Mononuclear cell (primary cell): ENCODE measurements around the gene KL. TPM values are rescaled to one million over a fixed set of nuclear protein-coding genes. Genes with fewer than 3 reads are reported as not detected.

Experiments
- H3K27me3 ChIP-seq: 2 replicates; pipeline ENCODE4 v1.6.0; 2011; ENCODE audit warnings: low read length, control low read depth; ENCODE audit not compliant: insufficient read depth
- H3K4me1 ChIP-seq: 2 replicates; pipeline ENCODE4 v1.5.1; 2011; ENCODE audit warnings: mild to moderate bottlenecking, low read length, control low read depth; ENCODE audit not compliant: insufficient read depth
- H3K4me3 ChIP-seq: 2 replicates; pipeline ENCODE4 v1.5.1; 2011; ENCODE audit warnings: mild to moderate bottlenecking, low read length, moderate library complexity
- H3K9me3 ChIP-seq: 2 replicates; pipeline ENCODE4 v1.5.1; 2011; ENCODE audit warnings: low read depth, mild to moderate bottlenecking, control low read depth, low read length
- total RNA-seq: library from RNA; depleted of rRNA; stranded (reverse); fragments of >200 nt; gene quantifications from one replicate; pipeline ENCODE4 v1.2.3, GENCODE V29; 2012

Gene KL
- total RNA-seq, 1 donor = 0.10 TPM

DNA sequence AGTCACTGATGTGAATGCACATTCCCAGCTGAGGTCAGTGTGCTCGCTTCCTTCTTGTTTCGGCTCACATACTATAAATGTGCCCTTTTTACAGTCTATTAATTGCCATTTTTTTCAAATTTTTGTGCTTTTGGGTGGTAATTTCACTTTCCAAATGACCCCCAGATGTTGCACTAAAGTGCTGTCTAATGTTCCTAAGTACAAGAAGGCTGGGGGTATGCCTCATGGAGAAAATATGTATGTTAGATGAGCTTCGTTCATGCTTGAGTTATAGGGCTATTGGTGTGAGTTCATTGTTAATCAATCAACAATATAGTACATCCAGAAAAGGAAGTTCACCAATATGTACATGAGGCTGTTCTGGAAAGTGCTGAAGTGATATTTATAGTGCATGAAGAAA, 84.7 kb downstream of the KL start:
- H3K4me1 ChIP-seq = peaks cover 6% of the 10 kb centered on the region
- H3K4me3 ChIP-seq = no peak overlapping the region
- peaks cover 3% of the 10 kb centered on the region for H3K27me3 ChIP-seq
- no peaks in the 10 kb centered on the region for H3K9me3 ChIP-seq

DNA sequence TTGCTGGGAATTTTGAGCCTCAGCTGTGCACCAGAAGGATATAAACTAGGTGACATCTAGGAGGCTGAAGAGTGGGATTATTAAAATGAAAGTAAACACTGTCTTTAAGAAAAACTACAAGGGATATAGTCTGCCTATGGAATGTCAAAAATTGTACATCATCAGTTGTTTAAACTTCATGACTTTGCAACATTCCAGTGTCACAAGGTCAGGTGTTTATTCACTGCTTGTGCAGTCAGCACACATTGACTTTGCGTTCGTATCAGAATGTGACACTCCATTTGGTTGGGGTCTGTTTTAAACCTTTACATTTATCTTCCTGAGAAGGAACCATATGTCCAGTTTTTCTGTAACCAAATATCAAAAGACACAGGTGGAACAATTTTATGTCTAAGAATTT, 85.6 kb downstream of the KL start:
- Histone ChIP-seq H3K9me3 (no peaks in the 10 kb centered on the region), H3K4me3 (no peak overlapping the region), H3K4me1 (peaks cover 7% of the 10 kb centered on the region), H3K27me3 (peaks cover 3% of the 10 kb centered on the region)

DNA sequence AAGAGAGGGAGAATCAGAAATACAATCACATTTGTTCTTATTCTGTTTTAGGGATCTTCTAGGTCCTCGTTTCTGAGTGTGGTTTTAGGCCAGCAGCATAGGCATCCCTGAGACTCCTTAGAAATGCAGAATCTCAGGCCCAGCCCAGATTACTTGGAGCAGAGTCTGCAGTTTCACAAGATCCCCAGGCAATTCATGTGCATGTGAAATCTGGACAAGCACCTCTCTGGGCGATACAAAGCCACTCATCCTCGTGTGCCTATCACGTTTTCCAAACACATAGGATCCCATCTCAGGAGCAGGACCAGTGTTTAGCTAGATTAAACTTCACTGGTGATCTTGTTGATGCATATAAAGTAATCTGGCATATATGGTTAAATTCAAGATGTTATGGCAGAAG, 87.2 kb downstream of the KL start:
- Histone ChIP-seq H3K4me1 (peaks cover 7% of the 10 kb centered on the region), H3K27me3 (peaks cover 3% of the 10 kb centered on the region), H3K4me3 (no peak overlapping the region), H3K9me3 (no peaks in the 10 kb centered on the region)

DNA sequence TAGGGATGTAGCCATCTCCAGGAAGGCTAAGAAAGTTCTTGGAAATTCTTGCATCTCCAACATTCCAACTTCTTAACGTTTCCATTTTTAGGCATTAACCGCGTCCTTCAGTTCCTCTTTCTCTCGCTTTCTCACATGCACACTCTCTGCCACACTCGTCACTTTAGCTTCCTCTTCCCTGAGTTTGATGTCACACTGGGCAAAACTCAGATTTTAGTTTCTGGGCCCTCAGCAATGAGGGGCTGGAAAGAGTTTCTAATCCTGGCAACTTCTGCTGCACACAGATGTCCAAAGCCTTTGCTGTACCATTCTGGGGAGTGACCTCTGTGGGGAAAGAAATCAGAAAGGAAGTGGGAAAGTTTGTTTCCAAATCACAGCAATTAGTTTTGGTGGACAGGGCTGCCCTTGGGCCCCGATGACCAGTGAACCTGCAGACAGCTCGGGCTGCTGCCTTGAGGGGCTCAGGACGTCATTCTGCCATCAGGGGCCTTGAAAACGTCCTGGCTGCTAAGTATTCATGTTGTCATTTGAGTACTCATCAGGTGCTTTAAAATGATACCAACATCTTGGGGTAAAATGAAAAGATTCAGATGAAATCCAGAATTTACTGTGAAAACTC, 89.3 kb downstream of the KL start:
- no peak overlapping the region for H3K4me3 ChIP-seq
- H3K9me3 ChIP-seq = no peaks in the 10 kb centered on the region
- peaks cover 3% of the 10 kb centered on the region for H3K27me3 ChIP-seq
- peaks cover 11% of the 10 kb centered on the region for H3K4me1 ChIP-seq

DNA sequence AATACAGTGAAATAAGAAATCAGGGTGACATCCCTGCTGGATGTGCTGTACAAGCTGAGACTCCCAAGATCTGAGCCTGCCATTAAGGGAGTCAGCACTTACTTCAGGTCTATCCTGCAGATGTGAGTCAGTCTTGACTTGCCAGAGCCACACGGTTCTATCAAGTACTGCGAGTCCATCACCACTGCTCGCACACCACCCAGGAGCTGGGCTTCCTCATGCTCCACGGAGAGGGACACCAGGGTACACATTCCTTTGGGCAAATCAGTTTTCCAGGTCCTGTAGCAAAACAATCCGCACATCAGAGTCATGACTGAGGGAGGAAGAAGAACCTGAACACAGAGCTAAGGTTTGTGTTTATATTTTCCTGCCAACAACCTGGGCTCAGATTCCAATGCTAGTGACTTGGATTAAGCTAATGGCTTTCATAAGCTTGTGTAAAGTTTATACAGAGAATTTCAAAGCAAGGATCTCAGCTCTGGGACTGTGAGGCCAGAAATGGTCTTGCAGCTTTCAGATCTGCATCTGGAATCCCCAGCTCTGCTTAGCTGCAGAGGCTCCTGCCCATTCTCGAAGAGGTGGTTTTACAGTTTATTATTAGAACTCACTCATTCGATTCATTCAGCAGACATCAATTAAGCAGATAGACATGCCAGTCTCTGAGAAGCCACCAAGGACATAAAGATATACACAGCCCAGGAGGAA, 90.6 kb downstream of the KL start:
- peaks cover 3% of the 10 kb centered on the region for H3K27me3 ChIP-seq
- H3K4me1 ChIP-seq = peaks cover 24% of the 10 kb centered on the region
- H3K9me3 ChIP-seq = no peaks in the 10 kb centered on the region
- H3K4me3 ChIP-seq = no peak overlapping the region

DNA sequence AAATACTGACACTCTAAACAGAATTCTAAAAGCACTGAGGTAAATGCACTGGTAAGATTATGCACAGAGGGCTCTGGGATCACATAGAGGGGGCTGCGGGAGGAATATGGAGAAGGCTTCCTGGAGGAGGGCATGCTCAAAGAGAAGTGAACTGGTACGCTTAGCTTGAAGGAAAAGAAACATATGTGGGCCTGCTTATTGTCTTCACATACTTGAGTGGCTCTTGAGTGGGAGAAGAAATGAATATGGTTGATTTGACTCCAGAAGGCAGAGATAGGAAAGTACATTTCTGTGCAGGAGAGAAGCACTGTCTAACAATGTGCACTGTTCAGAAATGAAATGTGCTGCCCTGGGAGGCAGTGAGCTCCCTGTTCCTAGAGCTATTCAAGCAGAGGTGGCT, 91.1 kb downstream of the KL start:
- H3K4me1 ChIP-seq = peaks cover 24% of the 10 kb centered on the region
- H3K4me3 ChIP-seq = no peak overlapping the region

DNA sequence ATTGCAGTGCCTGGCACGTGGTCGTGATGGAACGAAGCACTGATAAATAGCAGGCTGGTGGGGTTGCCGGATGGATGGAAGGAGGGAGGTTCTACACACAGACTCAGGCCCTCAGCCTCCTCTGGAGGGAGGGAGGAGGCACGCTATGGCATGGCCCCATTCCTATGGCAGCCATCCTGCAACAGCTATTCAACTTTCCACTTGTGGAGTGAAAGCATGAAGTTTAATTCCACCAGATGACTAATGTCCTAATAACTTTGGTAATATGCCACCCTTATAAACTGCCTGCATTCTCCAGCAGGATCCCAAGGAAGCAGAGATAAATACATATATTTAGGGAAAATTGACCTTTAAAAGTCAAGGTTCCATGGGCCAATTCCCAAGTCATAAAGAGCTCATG, 92.4 kb downstream of the KL start:
- Histone ChIP-seq H3K27me3 (no peaks in the 10 kb centered on the region), H3K4me3 (no peak overlapping the region), H3K4me1 (peaks cover 24% of the 10 kb centered on the region), H3K9me3 (no peaks in the 10 kb centered on the region)

More for the DNA sequence above, 91.1 kb downstream of the KL start:
- peaks cover 3% of the 10 kb centered on the region for H3K27me3 ChIP-seq
- no peaks in the 10 kb centered on the region for H3K9me3 ChIP-seq

DNA sequence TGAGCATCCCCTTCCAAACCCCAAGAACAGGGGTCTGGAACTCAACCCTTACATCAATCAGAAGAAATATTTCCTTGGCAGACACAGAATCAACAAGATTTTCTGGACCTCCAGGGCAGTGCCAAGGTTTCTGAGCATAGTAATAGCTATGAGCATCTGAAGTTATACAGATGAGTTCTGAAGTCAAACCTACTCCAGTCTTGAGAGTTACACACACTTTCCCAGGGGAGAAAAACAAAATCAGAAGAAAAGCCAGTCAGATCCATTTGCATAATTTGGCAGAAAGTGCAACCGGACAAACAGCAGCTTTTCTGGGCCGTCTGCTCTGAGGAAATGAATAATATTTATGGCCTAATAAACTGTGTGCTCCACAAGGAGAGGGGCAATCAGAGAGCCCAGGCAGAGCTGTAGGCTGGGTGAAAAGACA, 93.1 kb downstream of the KL start:
- Histone ChIP-seq H3K27me3 (no peaks in the 10 kb centered on the region), H3K9me3 (no peaks in the 10 kb centered on the region), H3K4me1 (peaks cover 24% of the 10 kb centered on the region), H3K4me3 (no peak overlapping the region)

DNA sequence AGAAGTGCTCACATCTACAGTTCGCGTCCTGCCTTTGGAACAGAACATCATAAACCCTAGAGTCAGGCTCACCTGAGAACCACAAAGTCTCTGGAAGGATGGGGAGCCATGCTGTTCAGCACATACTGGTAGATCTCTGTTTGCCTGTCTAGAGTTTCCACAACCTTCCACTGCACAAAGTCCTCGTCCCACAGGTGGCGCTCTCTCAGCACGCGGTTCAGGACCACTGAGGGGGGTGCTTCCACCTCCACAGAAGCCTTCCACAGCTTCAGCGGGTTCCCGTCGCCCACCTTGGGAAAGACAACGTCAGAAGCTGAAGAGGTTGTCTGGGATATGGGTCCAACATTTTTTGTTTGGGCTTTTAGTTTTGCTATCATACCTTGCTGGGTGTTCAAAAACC, 93.6 kb downstream of the KL start:
- Histone ChIP-seq H3K27me3 (no peaks in the 10 kb centered on the region), H3K4me3 (no peak overlapping the region), H3K4me1 (peaks cover 24% of the 10 kb centered on the region), H3K9me3 (no peaks in the 10 kb centered on the region)

DNA sequence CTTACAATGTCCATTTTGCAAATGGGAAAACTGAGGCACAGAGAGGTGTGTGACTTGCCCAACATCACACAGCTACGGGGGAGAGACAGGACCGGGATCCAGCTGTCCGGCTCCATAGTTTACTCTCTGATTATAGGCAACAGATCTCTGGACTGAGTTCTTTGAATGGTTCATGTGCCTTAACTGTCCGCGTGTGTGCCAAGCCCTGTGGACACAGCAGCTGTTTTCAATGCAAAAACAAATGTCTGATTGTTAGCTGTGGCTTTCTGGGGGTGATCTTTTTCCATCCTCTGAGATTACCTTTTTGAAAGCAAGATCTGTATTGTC, 94.1 kb downstream of the KL start:
- Histone ChIP-seq H3K4me1 (peaks cover 24% of the 10 kb centered on the region), H3K4me3 (no peak overlapping the region), H3K9me3 (no peaks in the 10 kb centered on the region), H3K27me3 (no peaks in the 10 kb centered on the region)

DNA sequence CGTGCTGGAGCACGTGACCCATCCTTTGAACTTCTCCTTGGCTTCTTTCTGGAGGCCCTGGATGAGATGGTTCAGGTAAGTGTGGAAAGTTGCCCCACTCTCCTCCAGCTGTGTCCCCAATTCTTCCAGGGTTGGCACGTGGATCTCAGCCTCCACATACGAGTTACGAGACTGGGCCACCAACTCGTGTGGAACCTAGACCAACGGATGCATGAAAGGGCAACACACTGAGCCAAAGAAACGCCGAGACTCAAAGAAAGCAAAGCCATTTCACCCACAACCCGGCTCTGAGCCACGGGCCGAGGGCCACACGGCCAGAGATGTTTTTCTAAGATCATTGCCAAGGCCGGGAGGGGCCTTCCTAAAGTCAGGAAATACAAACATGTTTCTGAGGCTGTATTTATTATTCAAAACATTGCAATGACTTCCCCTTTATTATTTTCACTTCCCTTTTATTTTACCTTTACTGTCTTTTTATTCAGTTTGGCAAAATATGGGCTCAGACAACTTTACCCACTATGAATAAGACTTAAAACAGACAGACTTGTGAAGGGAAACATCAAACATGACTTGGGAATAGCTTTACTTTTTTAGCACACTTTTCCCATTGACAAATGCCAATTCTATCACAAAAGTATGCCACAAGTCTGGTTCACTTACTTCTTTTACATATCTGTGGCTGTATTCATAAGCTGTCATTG, 94.6 kb downstream of the KL start:
- no peak overlapping the region for H3K4me3 ChIP-seq
- peaks cover 18% of the 10 kb centered on the region for H3K4me1 ChIP-seq

DNA sequence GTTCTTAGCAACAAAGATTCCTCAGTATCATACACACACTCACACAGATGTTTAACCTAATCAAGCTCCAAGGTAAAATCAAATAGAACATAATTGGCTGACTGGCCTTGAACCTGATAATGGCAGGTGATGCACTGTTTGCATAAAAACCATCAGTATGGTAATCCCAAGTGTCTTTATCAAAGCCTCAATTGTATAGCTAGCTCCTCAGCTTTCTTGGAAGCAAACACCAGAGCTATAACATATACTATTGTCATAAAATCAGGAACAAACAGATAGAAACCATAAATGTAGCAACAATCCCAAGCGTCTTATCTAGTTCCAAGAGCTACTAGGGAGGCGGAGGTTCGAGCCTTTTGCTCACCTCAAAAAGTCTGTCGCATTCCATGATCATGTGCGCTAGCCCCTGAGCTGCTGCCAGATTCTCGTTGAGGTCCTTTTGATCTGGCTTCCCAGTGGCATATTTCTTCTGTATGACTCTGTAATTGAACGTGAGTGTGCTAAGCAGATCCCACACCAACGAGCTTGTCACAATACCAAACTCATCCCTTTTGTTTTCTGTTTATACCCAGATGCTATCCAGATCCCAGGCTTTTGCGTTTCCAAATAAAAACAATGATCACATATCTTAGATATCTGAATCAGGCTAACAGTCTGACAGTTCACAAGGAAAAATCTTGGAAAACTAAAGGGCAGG, 95.3 kb downstream of the KL start:
- Histone ChIP-seq H3K9me3 (no peaks in the 10 kb centered on the region), H3K4me3 (no peak overlapping the region), H3K4me1 (peaks cover 17% of the 10 kb centered on the region), H3K27me3 (no peaks in the 10 kb centered on the region)

More for the DNA sequence above, 94.6 kb downstream of the KL start:
- no peaks in the 10 kb centered on the region for H3K9me3 ChIP-seq
- H3K27me3 ChIP-seq = no peaks in the 10 kb centered on the region

DNA sequence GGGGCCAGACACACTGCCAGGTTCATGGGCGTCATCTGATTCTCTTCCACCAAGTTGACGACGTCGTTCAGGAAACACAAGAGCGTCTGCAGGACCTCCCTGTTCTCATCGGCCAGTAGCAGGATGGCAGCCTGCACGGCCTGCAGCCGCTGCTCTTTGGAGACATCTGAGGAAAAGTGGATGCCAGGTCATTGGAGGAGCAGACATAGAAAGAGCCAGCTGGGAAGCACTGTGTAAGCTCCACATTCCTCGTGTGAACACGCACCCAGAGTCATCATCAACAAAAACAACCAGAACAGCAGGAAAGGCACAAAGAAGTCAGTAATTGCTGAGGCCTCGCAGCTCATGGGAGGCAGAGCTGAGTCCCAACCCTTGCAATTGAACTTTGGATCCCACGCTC, 96.5 kb downstream of the KL start:
- peaks cover 17% of the 10 kb centered on the region for H3K4me1 ChIP-seq
- no peaks in the 10 kb centered on the region for H3K27me3 ChIP-seq
- H3K9me3 ChIP-seq = no peaks in the 10 kb centered on the region
- H3K4me3 ChIP-seq = no peak overlapping the region

DNA sequence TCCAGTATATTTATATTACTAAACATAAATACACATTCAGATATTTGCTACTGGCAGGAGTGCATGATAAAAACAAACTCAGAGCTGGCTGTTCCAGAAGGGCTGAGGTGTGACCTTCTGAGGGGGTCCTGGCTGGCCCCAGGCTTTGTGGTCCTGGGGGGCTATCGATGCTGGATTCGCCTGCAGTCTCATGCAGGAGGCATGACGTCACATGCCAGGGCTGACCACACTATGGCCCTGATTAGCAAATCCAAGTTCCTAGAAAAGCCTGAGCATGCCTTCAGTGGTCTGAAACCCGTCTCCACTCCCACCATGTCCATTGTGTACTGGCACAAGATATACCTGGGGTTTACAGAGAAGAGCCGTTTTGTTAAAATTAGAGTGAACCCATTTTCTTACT, 97.9 kb downstream of the KL start:
- H3K4me3 ChIP-seq = no peak overlapping the region
- H3K4me1 ChIP-seq = peaks cover 17% of the 10 kb centered on the region
- H3K9me3 ChIP-seq = no peaks in the 10 kb centered on the region
- no peaks in the 10 kb centered on the region for H3K27me3 ChIP-seq

DNA sequence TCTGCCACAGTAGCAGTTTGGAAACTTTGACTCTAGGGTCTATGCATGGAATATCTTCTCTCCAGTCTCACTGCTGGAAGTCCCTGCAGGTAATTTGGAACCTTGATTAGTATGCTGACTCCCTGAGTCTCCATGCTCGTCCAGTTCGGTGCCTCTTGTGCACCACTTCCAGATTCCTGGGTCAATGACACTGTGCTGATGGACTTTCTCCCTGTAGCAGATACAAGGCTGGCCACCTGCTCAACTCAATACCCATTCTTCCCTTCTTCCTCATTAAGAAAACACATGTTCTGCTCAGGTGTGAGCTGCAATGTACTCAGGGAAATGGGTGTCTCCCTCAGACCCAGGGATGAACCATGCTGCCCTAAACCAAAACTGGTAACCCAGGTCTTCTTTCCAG, 99.1 kb downstream of the KL start:
- Histone ChIP-seq H3K27me3 (no peaks in the 10 kb centered on the region), H3K9me3 (no peaks in the 10 kb centered on the region)

More for the DNA sequence above, 99.1 kb downstream of the KL start:
- H3K4me1 ChIP-seq = peaks cover 15% of the 10 kb centered on the region
- H3K4me3 ChIP-seq = no peak overlapping the region
